Measurements from ENCODE around the gene LGMN.

GRCh38 chr14:92719421-92719820, 29.0 kb downstream of the LGMN start:
- TF ChIP-seq CTCF (IDR thresholded peaks at IDR 0.05) (no peak), POLR2AphosphoS5 (IDR thresholded peaks at IDR 0.05; ENCODE audit: low read depth, low read length) (no peak), TCF7L2 (IDR thresholded peaks at IDR 0.05; ENCODE audit: low read depth, low read length) (no peak), SIN3A (IDR thresholded peaks at IDR 0.05; ENCODE audit: borderline replicate concordance, insufficient read depth, low read depth, low read length) (no peak), REST (IDR thresholded peaks at IDR 0.05; ENCODE audit: insufficient read depth in 1 of 2, low read depth in 2 of 2, low read length in 1 of 2) (no peak)

Data from Panc1 (cell line).